H1 (cell line): ENCODE measurements around the gene ATF3. TPM values are rescaled to one million over a fixed set of nuclear protein-coding genes. Genes with fewer than 3 reads are reported as not detected.

ENCODE experiments used
- CTCF ChIA-PET: fragments of 300-600 bp; sonication (Branson Sonifier 250); formaldehyde crosslinking; loops from one replicate; lab custom pipeline; 2021; ENCODE audit not compliant: partially characterized antibody; lab: Charles Lee
- POLR2A ChIA-PET: fragments of 300-600 bp; sonication (Branson Sonifier 250); formaldehyde crosslinking; loops from one replicate; lab custom pipeline; 2021; ENCODE audit warnings: inconsistent platforms; ENCODE audit not compliant: partially characterized antibody; lab: Charles Lee
- DNase-seq, 2 experiments: peaks; one replicate each; pipeline versions ENCODE4 v3.0.0 to v3.0.0-alpha.2; 2010 to 2022; ENCODE audit warnings: low spot score in 2 of 2, low read depth in 1 of 2, mixed read lengths in 1 of 2
- FAIRE-seq: peaks from 2 replicates; lab custom pipeline; 2011; peaks lifted over from hg19 to GRCh38; lab: Jason Lieb, UNC
- H2AFZ ChIP-seq: 2 replicates; pipeline ENCODE4 v1.8.1; 2012; ENCODE audit warnings: low read length, inconsistent platforms
- H2AK5ac ChIP-seq: 2 replicates; pipeline ENCODE4 v1.6.1; 2013; ENCODE audit warnings: low read depth, low read length
- H2BK120ac ChIP-seq: replicated peaks from 2 replicates; pipeline ENCODE3; 2013; ENCODE audit warnings: low read depth, low read length, inconsistent platforms
- H2BK12ac ChIP-seq: 2 replicates; pipeline ENCODE4 v1.6.1; 2013; ENCODE audit warnings: low read depth, low read length
- H2BK15ac ChIP-seq: 2 replicates; pipeline ENCODE4 v1.6.1; 2013; ENCODE audit warnings: low read length
- H2BK20ac ChIP-seq: 2 replicates; pipeline ENCODE4 v1.6.1; 2013; ENCODE audit warnings: low read length
- H2BK5ac ChIP-seq: 2 replicates; pipeline ENCODE4 v1.6.1; 2013; ENCODE audit warnings: low read depth, low read length
- H3K14ac ChIP-seq: 2 replicates; pipeline ENCODE4 v1.6.1; 2013; ENCODE audit warnings: inconsistent platforms; ENCODE audit not compliant: insufficient read length
- H3K18ac ChIP-seq: 2 replicates; pipeline ENCODE4 v1.6.1; 2013; ENCODE audit warnings: low read length; ENCODE audit errors: extremely low read depth
- H3K23ac ChIP-seq: 2 replicates; pipeline ENCODE4 v1.6.1; 2013; ENCODE audit warnings: inconsistent platforms; ENCODE audit not compliant: insufficient read length
- H3K23me2 ChIP-seq: 2 replicates; pipeline ENCODE4 v1.6.1; 2013; ENCODE audit warnings: low read depth, low read length
- H3K27ac ChIP-seq: 2 replicates; pipeline ENCODE4 v1.6.1; 2011; ENCODE audit warnings: low read depth, low read length, inconsistent platforms
- H3K27me3 ChIP-seq, 4 experiments: replicated peaks in 1 of 4; 1 replicate in 1 of 4; 2 replicates in 3 of 4; pipeline versions ENCODE4 v1.6.1 to v1.8.1; 2011 to 2013; ENCODE audit warnings: low read length in 3 of 4, mild to moderate bottlenecking in 3 of 4, inconsistent platforms in 2 of 4, mixed read lengths in 2 of 4, moderate library complexity in 1 of 4; ENCODE audit not compliant: control insufficient read depth in 3 of 4, insufficient read depth in 3 of 4; ENCODE audit errors: extremely low read depth in 1 of 4
- H3K36me3 ChIP-seq, 4 experiments: 2 replicates each; pipeline versions ENCODE4 v1.6.1 to v1.8.1; 2011 to 2013; ENCODE audit warnings: mild to moderate bottlenecking in 4 of 4, low read length in 3 of 4, moderate library complexity in 2 of 4, control low read depth in 1 of 4, inconsistent platforms in 1 of 4; ENCODE audit not compliant: insufficient read depth in 4 of 4, control insufficient read depth in 2 of 4
- H3K4ac ChIP-seq: replicated peaks from 2 replicates; pipeline ENCODE3; 2013; ENCODE audit warnings: low read length, low read depth, mixed read lengths, inconsistent platforms; ENCODE audit not compliant: insufficient read length
- H3K4me1 ChIP-seq, 4 experiments: replicated peaks in 1 of 4; 1 replicate in 1 of 4; 2 replicates in 3 of 4; pipeline versions ENCODE4 v1.6.1 to v1.8.1; 2011 to 2013; ENCODE audit warnings: low read length in 3 of 4, inconsistent platforms in 2 of 4, mixed read lengths in 1 of 4; ENCODE audit not compliant: insufficient read depth in 4 of 4, control insufficient read depth in 3 of 4
- H3K4me2 ChIP-seq, 2 experiments: 2 replicates each; pipeline versions ENCODE4 v1.6.1 to v1.8.1; 2011 to 2013; ENCODE audit warnings: low read depth in 2 of 2, low read length in 2 of 2, control low read depth in 1 of 2, inconsistent platforms in 1 of 2, mild to moderate bottlenecking in 1 of 2; ENCODE audit not compliant: insufficient read depth in 1 of 2
- H3K4me3 ChIP-seq, 4 experiments: fragments of 200-600, 300-600 bp in 1 of 4; sonication (generic), shearing (Covaris generic), sonication (Bioruptor Twin) in 1 of 4; 2 replicates each; pipeline versions ENCODE4 v1.5.1 to v1.8.1; 2011 to 2016; ENCODE audit warnings: low read length in 4 of 4, low read depth in 3 of 4, control low read depth in 2 of 4, inconsistent platforms in 2 of 4, mild to moderate bottlenecking in 2 of 4, mixed read lengths in 1 of 4, moderate library complexity in 1 of 4; ENCODE audit not compliant: insufficient read depth in 2 of 4; ENCODE audit errors: extremely low read depth in 1 of 4
- H3K56ac ChIP-seq: replicated peaks from 2 replicates; pipeline ENCODE3; 2013; ENCODE audit warnings: low read depth, mild to moderate bottlenecking, mixed read lengths, low read length, inconsistent platforms; ENCODE audit not compliant: insufficient read length
- H3K79me1 ChIP-seq: 2 replicates; pipeline ENCODE4 v1.6.1; 2013; ENCODE audit warnings: low read depth, low read length, control low read depth
- H3K79me2 ChIP-seq, 2 experiments: 2 replicates each; pipeline versions ENCODE4 v1.6.1 to v1.8.1; 2012 to 2013; ENCODE audit warnings: low read length in 2 of 2, mild to moderate bottlenecking in 2 of 2, inconsistent platforms in 1 of 2; ENCODE audit not compliant: insufficient read depth in 2 of 2, control insufficient read depth in 1 of 2
- H3K9ac ChIP-seq, 4 experiments: replicated peaks in 1 of 4; 1 replicate in 1 of 4; 2 replicates in 3 of 4; pipeline versions ENCODE4 v1.6.1 to v1.8.1; 2011 to 2013; ENCODE audit warnings: low read depth in 3 of 4, low read length in 3 of 4, control low read depth in 2 of 4, mild to moderate bottlenecking in 2 of 4, moderate library complexity in 2 of 4, inconsistent platforms in 1 of 4; ENCODE audit errors: extremely low read depth in 1 of 4
- H3K9me3 ChIP-seq, 2 experiments: 2 replicates each; pipeline versions ENCODE4 v1.6.1 to v1.8.1; 2012 to 2013; ENCODE audit warnings: mild to moderate bottlenecking in 2 of 2, moderate library complexity in 2 of 2, control low read depth in 1 of 2, inconsistent platforms in 1 of 2, low read depth in 1 of 2, low read length in 1 of 2, mixed read lengths in 1 of 2; ENCODE audit not compliant: insufficient read depth in 2 of 2
- H4K20me1 ChIP-seq, 2 experiments: replicated peaks in 1 of 2; 2 replicates each; pipeline versions ENCODE3 to v1.8.1; 2011 to 2013; ENCODE audit warnings: inconsistent platforms in 2 of 2, low read length in 2 of 2, mild to moderate bottlenecking in 1 of 2; ENCODE audit not compliant: insufficient read depth in 2 of 2, control insufficient read depth in 1 of 2
- H4K5ac ChIP-seq: 2 replicates; pipeline ENCODE4 v1.6.1; 2013; ENCODE audit warnings: low read length, low read depth, mixed read lengths, inconsistent platforms; ENCODE audit not compliant: insufficient read length
- H4K8ac ChIP-seq: 2 replicates; pipeline ENCODE4 v1.8.0; 2013; ENCODE audit warnings: mild to moderate bottlenecking, moderate library complexity, low read length, inconsistent platforms; ENCODE audit not compliant: insufficient read depth; ENCODE audit errors: extremely low read depth
- H4K91ac ChIP-seq: replicated peaks from 2 replicates; pipeline ENCODE3; 2013; ENCODE audit warnings: low read length, mixed read lengths, inconsistent platforms; ENCODE audit not compliant: insufficient read length
- BACH1 ChIP-seq: IDR thresholded peaks from 2 replicates; pipeline ENCODE4 v1.6.1; 2012; ENCODE audit warnings: low read length, improper control_type of control experiment
- CBX5 ChIP-seq: fragments of 300-800, 300-1000 bp; sonication (generic); IDR thresholded peaks from 2 replicates; pipeline ENCODE4 v1.7.1; 2016; ENCODE audit warnings: antibody characterized with exemption, low read length, low read depth
- CBX8 ChIP-seq: fragments of 300-800, 300-1000 bp; sonication (generic); IDR thresholded peaks from 2 replicates; pipeline ENCODE4 v1.7.1; 2016; ENCODE audit warnings: low read depth, low read length, borderline replicate concordance
- CHD2 ChIP-seq: IDR thresholded peaks from 2 replicates; pipeline ENCODE4 v1.6.1; 2012; ENCODE audit warnings: low read length, improper control_type of control experiment
- EP300 ChIP-seq, 2 experiments: IDR thresholded peaks; 1 replicate in 1 of 2; 2 replicates in 1 of 2; pipeline ENCODE4 v1.6.1; 2011 to 2012; ENCODE audit warnings: low read depth in 2 of 2, low read length in 2 of 2, mild to moderate bottlenecking in 2 of 2, borderline replicate concordance in 1 of 2, inconsistent platforms in 1 of 2, moderate library complexity in 1 of 2
- FOSL1 ChIP-seq: IDR thresholded peaks from 2 replicates; pipeline ENCODE4 v1.6.1; 2011; ENCODE audit warnings: mild to moderate bottlenecking, low read depth, low read length, moderate library complexity; ENCODE audit not compliant: insufficient read depth
- KDM1A ChIP-seq: fragments of 200-600, 300-600 bp; sonication (generic); IDR thresholded peaks from 2 replicates; pipeline ENCODE4 v1.7.1; 2016; ENCODE audit warnings: mild to moderate bottlenecking, low read length, borderline replicate concordance
- NRF1 ChIP-seq: IDR thresholded peaks from 2 replicates; pipeline ENCODE4 v1.6.1; 2011; ENCODE audit warnings: mild to moderate bottlenecking, low read depth, low read length, improper control_type of control experiment
- PHF8 ChIP-seq: fragments of 200-600 bp; sonication (generic); conservative IDR thresholded peaks from 2 replicates; pipeline ENCODE4 v1.7.1; 2012; ENCODE audit warnings: low read depth, mild to moderate bottlenecking, inconsistent platforms, low read length, moderate library complexity
- POLR2A ChIP-seq, 2 experiments: IDR thresholded peaks; 1 replicate in 1 of 2; 2 replicates in 1 of 2; pipeline ENCODE4 v1.6.1; 2011; ENCODE audit warnings: low read depth in 2 of 2, low read length in 2 of 2, mild to moderate bottlenecking in 2 of 2; ENCODE audit errors: control extremely low read depth in 1 of 2
- SIRT6 ChIP-seq: IDR thresholded peaks from one replicate; pipeline ENCODE4 v1.7.1; 2012; ENCODE audit warnings: low read length, inconsistent platforms
- TBP ChIP-seq: IDR thresholded peaks from 2 replicates; pipeline ENCODE4 v1.6.1; 2011; ENCODE audit warnings: low read depth, low read length, improper control_type of control experiment
- YY1 ChIP-seq: IDR thresholded peaks from 2 replicates; pipeline ENCODE4 v1.6.1; 2011; ENCODE audit warnings: low read depth, mild to moderate bottlenecking, low read length
- WGBS, 2 experiments: shearing (Covaris generic) in 1 of 2; methylation state at CpG; one replicate each; pipeline versions ENCODE4 v1.1.6 to v1.1.7; 2013 to 2015; ENCODE audit warnings: low lambda C conversion rate in 2 of 2, mixed read lengths in 2 of 2, inconsistent platforms in 1 of 2, low coverage in 1 of 2, missing lambda C conversion rate in 1 of 2; ENCODE audit not compliant: insufficient replicate concordance in 2 of 2, insufficient coverage in 1 of 2, insufficient read length in 1 of 2; ENCODE audit errors: extremely low coverage in 1 of 2, missing lambda C conversion rate in 1 of 2; 5-methylcytosine and 5-hydroxymethylcytosine counted together
- polyA plus RNA-seq, 7 experiments: library from polyadenylated mRNA; depleted of rRNA in 3 of 7; stranded (reverse) in 5 of 7; unstranded in 2 of 7; fragments of >200 nt in 5 of 7; fragments of 200-250 nt in 2 of 7; gene quantifications; 1 replicate in 5 of 7; 2 replicates in 1 of 7; 4 replicates in 1 of 7; pipeline versions ENCODE4 v1.2.1 to v1.2.3, GENCODE V29; 2011 to 2013; ENCODE audit warnings: missing spikeins in 2 of 7, mixed read lengths in 2 of 7
- total RNA-seq: library from RNA; stranded (reverse); fragmentation: NEBNext Ultra II Directional; extraction: Animal tissue kit (Norgen Biotek cat#: 25700); gene quantifications from 2 replicates; pipeline ENCODE4 v1.2.1, GENCODE V29; 2021

The ATF3 gene
- total and polyA plus RNA-seq, 2 of the 8 experiments (the other 6 are each of a cell fraction or from before 2014, with no cell fraction given) = 12.2 to 27.7 TPM

- H4K5ac ChIP-seq = no peak overlapping the region
- H3K27ac ChIP-seq = no peak overlapping the region
- no peak overlapping the region for H3K4me3 ChIP-seq
- no peaks in the 10 kb centered on the region for H3K79me1 ChIP-seq
- no peak overlapping the region for H3K14ac ChIP-seq
- no peak overlapping the region for H2BK15ac ChIP-seq
- no peak overlapping the region for H3K18ac ChIP-seq
- DNase-seq (no peak), FAIRE-seq (no peak)
- H3K4ac ChIP-seq = no peak overlapping the region
- no peaks in the 10 kb centered on the region for H3K9me3 ChIP-seq
- no peak overlapping the region for H3K9ac ChIP-seq
- H2AFZ ChIP-seq = no peak overlapping the region; the same call in 1 of the 2 replicates
- H2BK20ac ChIP-seq = no peak overlapping the region
- H4K91ac ChIP-seq = no peak overlapping the region
- H3K79me2 ChIP-seq = no peaks in the 10 kb centered on the region
- no peak overlapping the region for H2BK12ac ChIP-seq
- no peak overlapping the region for H3K23ac ChIP-seq
- H3K4me1 ChIP-seq = peaks cover 0 to 5% (median 0%) of the 10 kb centered on the region in 4 experiments; a peak in 1 of 7 replicates
- ChIA-PET CTCF (interaction anchor here (0.6 to 1.5 kb wide), 8 partner anchors 15 to 111 kb away, joined by 3 to 5 read pairs (median 4); no protein-coding TSS in a partner anchor), POLR2A (interaction anchor here (0.6 to 3.6 kb wide), 3 partner anchors 16 to 423 kb away, joined by 3 to 18 read pairs (median 3); partner anchors contain the start of gene ATF3)
- no peaks in the 10 kb centered on the region for H4K20me1 ChIP-seq
- H3K4me2 ChIP-seq = no peak overlapping the region
- no peak overlapping the region for H2AK5ac ChIP-seq
- H2BK120ac ChIP-seq = no peak overlapping the region
- no peak overlapping the region for H4K8ac ChIP-seq
- H3K36me3 ChIP-seq = no peaks in the 10 kb centered on the region
- no peak overlapping the region for H2BK5ac ChIP-seq
- H3K23me2 ChIP-seq = no peaks in the 10 kb centered on the region
- H3K27me3 ChIP-seq = no peaks in the 10 kb centered on the region
- WGBS, 2 experiments = 83% methylated on average over 16 of the region's 16 CpGs; no CpG with 5 or more reads in 1 of the 2 experiments
- H3K56ac ChIP-seq = no peak overlapping the region
- TF ChIP-seq PHF8 (no peak), YY1 (no peak), KDM1A (no peak), CBX8 (no peak), SIRT6 (no peak), FOSL1 (no peak), POLR2A (IDR thresholded peaks at IDR 0.05; ENCODE audit: control extremely low read depth in 1 of 2, low read depth in 2 of 2, low read length in 2 of 2) (no peak), EP300 (IDR thresholded peaks at IDR 0.05; ENCODE audit: borderline replicate concordance in 1 of 2, low read depth in 2 of 2, low read length in 2 of 2) (no peak), TBP (no peak), CHD2 (no peak), NRF1 (no peak), BACH1 (no peak), CBX5 (no peak)
These were observed 41.8 kb upstream of the ATF3 start for GRCh38 chr1:212566522-212567479.
